B cell (primary cell): ENCODE results near the gene BHLHE40. TPM values are rescaled to one million over a fixed set of nuclear protein-coding genes. Genes with fewer than 3 reads are reported as not detected.

Experiments used
- ATAC-seq: fragments of 200-7000 bp; cut with Tn5 transposase; one replicate; pipeline ENCODE4 v1.10.0; 2021; ENCODE audit warnings: low read depth, mild to moderate bottlenecking, moderate number of reproducible peaks, moderate library complexity
- CTCF ChIA-PET: fragments of 350-600 bp; sonication (Branson Sonifier 250); formaldehyde crosslinking; loops from one replicate; lab custom pipeline; 2021; ENCODE audit warnings: antibody characterized with exemption, inconsistent platforms; lab: Charles Lee
- POLR2A ChIA-PET: fragments of 350-600 bp; sonication (Branson Sonifier 250); formaldehyde crosslinking; loops from one replicate; lab custom pipeline; 2021; ENCODE audit warnings: antibody characterized with exemption; lab: Charles Lee
- DNase-seq: peaks from one replicate; pipeline ENCODE4 v3.0.0; 2013
- H2AFZ ChIP-seq: 2 replicates; pipeline ENCODE4 v1.6.1; 2012; ENCODE audit warnings: mild to moderate bottlenecking, low read depth, low read length; ENCODE audit not compliant: insufficient read depth, poor library complexity, severe bottlenecking
- H3K27ac ChIP-seq, 2 donors: 1 replicate in 1 of 2; 2 replicates in 1 of 2; pipeline ENCODE4 v1.5.1; 2012 to 2013; ENCODE audit warnings: low read length in 2 of 2, mild to moderate bottlenecking in 2 of 2, moderate library complexity in 1 of 2
- H3K27me3 ChIP-seq, 4 experiments: fragments of 200-600 bp in 1 of 4; sonication (generic) in 1 of 4; replicated peaks in 1 of 4; 1 replicate in 2 of 4; 2 replicates in 2 of 4; pipeline versions ENCODE4 v1.6.1 to v1.7.0; 2013 to 2016; ENCODE audit warnings: low read length in 3 of 4, mild to moderate bottlenecking in 2 of 4, mixed read lengths in 1 of 4, moderate library complexity in 1 of 4; ENCODE audit not compliant: insufficient read depth in 4 of 4, control insufficient read depth in 3 of 4; ENCODE audit errors: control extremely low read depth in 1 of 4
- H3K36me3 ChIP-seq, 2 experiments: replicated peaks in 1 of 2; 1 replicate in 1 of 2; 2 replicates in 1 of 2; pipeline versions ENCODE4 v1.6.1 to v1.7.1; 2013; ENCODE audit warnings: low read length in 1 of 2; ENCODE audit not compliant: insufficient read depth in 2 of 2, control insufficient read depth in 1 of 2; ENCODE audit errors: control extremely low read depth in 1 of 2, extremely low read depth in 1 of 2
- H3K4me1 ChIP-seq, 2 donors: fragments of 200-600 bp in 1 of 2; sonication (generic) in 1 of 2; 1 replicate in 1 of 2; 2 replicates in 1 of 2; pipeline versions ENCODE4 v1.5.1 to v1.6.1; 2013 to 2017; ENCODE audit warnings: low read length in 2 of 2; ENCODE audit not compliant: control insufficient read depth in 2 of 2, insufficient read depth in 2 of 2
- H3K4me2 ChIP-seq: replicated peaks from 2 replicates; pipeline ENCODE3; 2012; ENCODE audit warnings: mild to moderate bottlenecking, low read depth, low read length; ENCODE audit not compliant: poor library complexity, severe bottlenecking
- H3K4me3 ChIP-seq, 5 experiments: fragments of 200-600 bp in 1 of 5; sonication (generic) in 1 of 5; 1 replicate in 3 of 5; 2 replicates in 2 of 5; pipeline versions ENCODE4 v1.5.1 to v1.7.0; 2011 to 2016; ENCODE audit warnings: low read length in 4 of 5, mild to moderate bottlenecking in 4 of 5, low read depth in 2 of 5, control low read depth in 1 of 5, moderate library complexity in 1 of 5; ENCODE audit not compliant: insufficient read depth in 1 of 5; ENCODE audit errors: control extremely low read depth in 1 of 5, extremely low read depth in 1 of 5
- H3K79me2 ChIP-seq: fragments of 200-600 bp; sonication (generic); one replicate; pipeline ENCODE4 v1.6.0; 2016; ENCODE audit warnings: low read length; ENCODE audit not compliant: control insufficient read depth, insufficient read depth
- H3K9ac ChIP-seq: fragments of 200-600 bp; sonication (generic); 2 replicates; pipeline ENCODE4 v1.6.1; 2017; ENCODE audit warnings: mild to moderate bottlenecking, low read length, moderate library complexity
- H3K9me3 ChIP-seq, 3 donors: one replicate each; pipeline versions ENCODE4 v1.6.1 to v1.7.1; 2013; ENCODE audit warnings: low read length in 2 of 3; ENCODE audit not compliant: control insufficient read depth in 2 of 3, insufficient read depth in 1 of 3; ENCODE audit errors: control extremely low read depth in 1 of 3
- H4K20me1 ChIP-seq: 2 replicates; pipeline ENCODE4 v1.6.0; 2012; ENCODE audit warnings: mild to moderate bottlenecking, low read length; ENCODE audit not compliant: insufficient read depth, control insufficient read depth, poor library complexity, severe bottlenecking
- H3K27ac Mint-ChIP-seq: one replicate; pipeline ENCODE4 v1.8.0; 2021; ENCODE audit warnings: mixed read lengths
- H3K27me3 Mint-ChIP-seq: one replicate; pipeline ENCODE4 v1.8.0; 2021; ENCODE audit warnings: mixed read lengths
- H3K4me1 Mint-ChIP-seq: one replicate; pipeline ENCODE4 v1.8.0; 2021; ENCODE audit warnings: mixed read lengths
- H3K4me3 Mint-ChIP-seq: one replicate; pipeline ENCODE4 v1.8.0; 2021; ENCODE audit warnings: mixed read lengths
- H3K9me3 Mint-ChIP-seq: one replicate; pipeline ENCODE4 v1.8.0; 2022; ENCODE audit warnings: mixed read lengths; ENCODE audit not compliant: insufficient read depth
- EZH2 ChIP-seq: IDR thresholded peaks from 2 replicates; pipeline ENCODE4 v1.6.1; 2012; ENCODE audit warnings: borderline replicate concordance, low read depth, mild to moderate bottlenecking, moderate library complexity, low read length; ENCODE audit not compliant: insufficient read depth, poor library complexity, severe bottlenecking
- WGBS: methylation state at CpG from one replicate; pipeline ENCODE4 v1.1.5; 2013; ENCODE audit warnings: missing lambda C conversion rate; ENCODE audit not compliant: insufficient coverage; 5-methylcytosine and 5-hydroxymethylcytosine counted together
- intact Hi-C: fragments of 100-400 bp; cut with micrococcal nuclease; formaldehyde crosslinking; loops from one replicate; pipeline ENCODE4 v1.10.0; 2022
- polyA plus RNA-seq: library from polyadenylated mRNA; depleted of rRNA; stranded (reverse); fragments of >200 nt; gene quantifications from 2 replicates; pipeline ENCODE4 v1.2.3, GENCODE V29; 2012
- total RNA-seq, 2 donors: library from RNA; stranded (reverse); fragments of 120-200 nt in 1 of 2; gene quantifications; 1 replicate in 1 of 2; 2 replicates in 1 of 2; pipeline versions ENCODE4 v1.2.3 to v1.2.4, GENCODE V29; 2013 to 2022
- TF ChIP-seq, protein P1 (sequence below): fragments of 200-600 bp; IDR thresholded peaks from one replicate; pipeline ENCODE4 v1.8.0; 2022; ENCODE audit warnings: antibody characterized with exemption, mild to moderate bottlenecking

The BHLHE40 gene
- total and polyA plus RNA-seq, 2 donors (not counting 1 experiment from before 2014, with no cell fraction given) = 26.2 to 53.8 TPM

- Histone ChIP-seq H3K9ac (no peak overlapping the region), H3K79me2 (no peaks in the 10 kb centered on the region), H3K4me3 (no peak overlapping the region), H3K4me1 (peaks cover 13 to 26% of the 10 kb centered on the region in 2 donors), H3K9me3 (no peaks in the 10 kb centered on the region), H4K20me1 (no peaks in the 10 kb centered on the region), H3K27ac (no peak overlapping the region), H2AFZ (no peak overlapping the region), H3K27me3 (no peaks in the 10 kb centered on the region), H3K4me2 (no peak overlapping the region), H3K36me3 (no peaks in the 10 kb centered on the region)
- WGBS = 93% methylated on average over 4 of the region's 9 CpGs
- intact Hi-C loops = no loop called here
- Mint-ChIP-seq H3K4me1 (peaks cover 41% of the 10 kb centered on the region), H3K4me3 (no peak overlapping the region), H3K9me3 (no peaks in the 10 kb centered on the region), H3K27ac (peak overlapping the region; percentile 2), H3K27me3 (no peaks in the 10 kb centered on the region)
- no peak for DNase-seq
- ChIA-PET CTCF (interaction anchor here (0.7 to 7.5 kb wide), 4 partner anchors 12 to 312 kb away, joined by 3 to 77 read pairs (median 18); partner anchors contain the start of gene BHLHE40), POLR2A (interaction anchor here (1.3 to 1.5 kb wide), 2 partner anchors 11 to 45 kb away, joined by 5 read pairs; partner anchors contain the start of gene BHLHE40)
- ATAC-seq = no peak
- TF ChIP-seq EZH2 = no peak
- TF ChIP-seq, protein P1, sequence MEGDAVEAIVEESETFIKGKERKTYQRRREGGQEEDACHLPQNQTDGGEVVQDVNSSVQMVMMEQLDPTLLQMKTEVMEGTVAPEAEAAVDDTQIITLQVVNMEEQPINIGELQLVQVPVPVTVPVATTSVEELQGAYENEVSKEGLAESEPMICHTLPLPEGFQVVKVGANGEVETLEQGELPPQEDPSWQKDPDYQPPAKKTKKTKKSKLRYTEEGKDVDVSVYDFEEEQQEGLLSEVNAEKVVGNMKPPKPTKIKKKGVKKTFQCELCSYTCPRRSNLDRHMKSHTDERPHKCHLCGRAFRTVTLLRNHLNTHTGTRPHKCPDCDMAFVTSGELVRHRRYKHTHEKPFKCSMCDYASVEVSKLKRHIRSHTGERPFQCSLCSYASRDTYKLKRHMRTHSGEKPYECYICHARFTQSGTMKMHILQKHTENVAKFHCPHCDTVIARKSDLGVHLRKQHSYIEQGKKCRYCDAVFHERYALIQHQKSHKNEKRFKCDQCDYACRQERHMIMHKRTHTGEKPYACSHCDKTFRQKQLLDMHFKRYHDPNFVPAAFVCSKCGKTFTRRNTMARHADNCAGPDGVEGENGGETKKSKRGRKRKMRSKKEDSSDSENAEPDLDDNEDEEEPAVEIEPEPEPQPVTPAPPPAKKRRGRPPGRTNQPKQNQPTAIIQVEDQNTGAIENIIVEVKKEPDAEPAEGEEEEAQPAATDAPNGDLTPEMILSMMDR = no peak
These were observed 44.6 kb downstream of the BHLHE40 start for GRCh38 chr3:5023777-5024346.

GRCh38 chr3:5026046-5026362 is 46.8 kb downstream of the BHLHE40 start:
- peak overlapping the region in 1 of 2 donors; percentile 46 for H3K27ac ChIP-seq
- H2AFZ ChIP-seq = peak overlapping the region; percentile 76
- H3K4me2 ChIP-seq = peak overlapping the region; percentile 100
- DNase-seq (no peak), ATAC-seq (no peak)
- WGBS = 56% methylated on average over 4 of the region's 5 CpGs
- H3K4me3 ChIP-seq = peak overlapping the region in 3 of 5 experiments; percentile 57 to 64 (median 63)
- ChIA-PET POLR2A (interaction anchor here (0.7 to 1.9 kb wide), 6 partner anchors 15 to 50 kb away, joined by 3 to 7 read pairs (median 4); partner anchors contain the start of gene BHLHE40), CTCF (interaction anchor here (0.8 to 7.5 kb wide), 9 partner anchors 8 to 314 kb away, joined by 3 to 79 read pairs (median 6); partner anchors contain the start of gene BHLHE40)
- TF ChIP-seq EZH2 = no peak
- TF ChIP-seq, protein P1 = no peak
- peaks cover 4 to 14% of the 10 kb centered on the region in 2 donors for H3K4me1 ChIP-seq
- peaks cover 40% of the 10 kb centered on the region for H3K4me1 Mint-ChIP-seq
- no peaks in the 10 kb centered on the region for H3K27me3 Mint-ChIP-seq
- no peaks in the 10 kb centered on the region for H3K9me3 ChIP-seq
- no peaks in the 10 kb centered on the region for H3K27me3 ChIP-seq
- intact Hi-C loops = loop anchor here (1.0 to 2.0 kb wide), 6 partner anchors 13 to 315 kb away; no protein-coding TSS in a partner anchor
- no peaks in the 10 kb centered on the region for H4K20me1 ChIP-seq
- H3K9me3 Mint-ChIP-seq = no peaks in the 10 kb centered on the region
- H3K36me3 ChIP-seq = no peaks in the 10 kb centered on the region
- H3K79me2 ChIP-seq = no peaks in the 10 kb centered on the region
- H3K27ac Mint-ChIP-seq = peak overlapping the region; percentile 46
- peak overlapping the region; percentile 77 for H3K4me3 Mint-ChIP-seq
- peak overlapping the region; percentile 73 for H3K9ac ChIP-seq
